Gastrocnemius medialis (tissue), 4 donors: ENCODE results near the gene RMND1.
"Not testable (repeated sequence)": the region's sequence is repeated elsewhere in the genome, so short reads cannot be mapped to it uniquely, and the experiment has no call there.

Source experiments
- POLR2A ChIP-seq, 2 donors: fragments of 450-650 bp; IDR thresholded peaks; one replicate each; pipeline ENCODE4 v1.6.1; 2017; ENCODE audit warnings: antibody characterized with exemption in 2 of 2, mild to moderate bottlenecking in 2 of 2, moderate library complexity in 2 of 2
- TF ChIP-seq, protein P1 (sequence below), 5 experiments: fragments of 450-650 bp in 3 of 5; fragments of 200-600 bp in 2 of 5; sonication (generic) in 2 of 5; IDR thresholded peaks in 4 of 5; conservative IDR thresholded peaks in 1 of 5; 1 replicate in 4 of 5; 2 replicates in 1 of 5; pipeline ENCODE4 v1.5.1; 2016 to 2019; ENCODE audit warnings: antibody characterized with exemption in 5 of 5, mild to moderate bottlenecking in 3 of 5, moderate library complexity in 3 of 5

DNA sequence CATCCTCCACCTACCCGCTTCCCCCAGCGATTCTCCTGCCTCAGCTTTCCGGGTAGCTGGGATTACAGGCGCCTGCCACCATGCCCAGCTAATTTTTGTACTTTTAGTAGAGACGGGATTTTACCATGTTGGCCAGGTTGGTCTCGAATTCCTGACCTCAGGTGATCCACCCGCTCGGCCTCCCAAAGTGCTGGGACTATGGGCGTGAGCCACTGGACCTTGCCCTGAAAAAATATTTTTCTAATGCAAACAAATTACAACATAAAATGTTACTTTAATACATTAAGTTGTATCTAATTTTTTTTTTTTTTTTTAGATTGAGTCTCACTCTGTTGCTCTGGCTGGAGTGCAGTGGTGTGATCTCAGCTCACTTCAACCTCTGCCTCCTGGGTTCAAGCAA is 69.3 kb downstream of the RMND1 start:
- TF ChIP-seq, protein P1, sequence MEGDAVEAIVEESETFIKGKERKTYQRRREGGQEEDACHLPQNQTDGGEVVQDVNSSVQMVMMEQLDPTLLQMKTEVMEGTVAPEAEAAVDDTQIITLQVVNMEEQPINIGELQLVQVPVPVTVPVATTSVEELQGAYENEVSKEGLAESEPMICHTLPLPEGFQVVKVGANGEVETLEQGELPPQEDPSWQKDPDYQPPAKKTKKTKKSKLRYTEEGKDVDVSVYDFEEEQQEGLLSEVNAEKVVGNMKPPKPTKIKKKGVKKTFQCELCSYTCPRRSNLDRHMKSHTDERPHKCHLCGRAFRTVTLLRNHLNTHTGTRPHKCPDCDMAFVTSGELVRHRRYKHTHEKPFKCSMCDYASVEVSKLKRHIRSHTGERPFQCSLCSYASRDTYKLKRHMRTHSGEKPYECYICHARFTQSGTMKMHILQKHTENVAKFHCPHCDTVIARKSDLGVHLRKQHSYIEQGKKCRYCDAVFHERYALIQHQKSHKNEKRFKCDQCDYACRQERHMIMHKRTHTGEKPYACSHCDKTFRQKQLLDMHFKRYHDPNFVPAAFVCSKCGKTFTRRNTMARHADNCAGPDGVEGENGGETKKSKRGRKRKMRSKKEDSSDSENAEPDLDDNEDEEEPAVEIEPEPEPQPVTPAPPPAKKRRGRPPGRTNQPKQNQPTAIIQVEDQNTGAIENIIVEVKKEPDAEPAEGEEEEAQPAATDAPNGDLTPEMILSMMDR (IDR thresholded peaks at IDR 0.05 in 4 of 5, conservative IDR thresholded peaks at IDR 0.05 in 1 of 5): not testable (repeated sequence)
- TF ChIP-seq POLR2A (IDR thresholded peaks at IDR 0.05): not testable (repeated sequence)
